Suprapubic skin (tissue), 3 donors: ENCODE results near the gene RGS6.

Experiments
- CTCF ChIP-seq, 2 donors: fragments of 200-600 bp in 1 of 2; fragments of 450-650 bp in 1 of 2; sonication (generic) in 1 of 2; IDR thresholded peaks; one replicate each; pipeline ENCODE4 v1.5.1; 2016 to 2019; ENCODE audit warnings: antibody characterized with exemption in 2 of 2, mild to moderate bottlenecking in 1 of 2, moderate library complexity in 1 of 2
- EP300 ChIP-seq: sonication (generic); formaldehyde crosslinking; IDR thresholded peaks from one replicate; pipeline ENCODE4 v1.6.1; 2017; ENCODE audit warnings: antibody characterized with exemption

GRCh38 chr14:72554401-72554800 lies 622.2 kb downstream of the RGS6 start:
- TF ChIP-seq CTCF (IDR thresholded peaks at IDR 0.05) (no peak), EP300 (no peak)
